Effector CD8-positive, alpha-beta T cell (primary cell): Measurements from ENCODE around the gene AFF3.
"Not testable (repeated sequence)": the region's sequence is repeated elsewhere in the genome, so short reads cannot be mapped to it uniquely, and the experiment has no call there.

Source experiments
- DNase-seq: peaks from one replicate; lab custom pipeline; 2025; lab: John Stamatoyannopoulos, UW

Gene AFF3

DNA sequence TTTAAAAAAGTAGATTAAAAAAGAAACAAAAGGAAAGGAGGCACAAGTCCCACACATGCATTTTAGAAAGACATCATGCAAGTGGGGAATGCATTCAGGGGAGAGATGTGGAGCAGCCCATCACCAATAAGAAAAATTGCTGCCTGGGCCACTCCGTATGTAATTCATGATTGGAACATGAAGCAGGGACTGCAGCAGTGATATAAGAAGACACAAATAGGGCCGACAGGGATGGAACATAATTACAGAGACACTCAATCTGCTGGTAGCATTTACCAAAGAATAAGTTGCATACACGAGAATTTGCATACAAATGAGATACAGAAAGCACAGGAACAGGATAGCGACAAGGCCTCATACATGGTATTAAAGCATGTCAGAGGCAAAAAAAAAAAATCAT, 6.5 kb upstream of the AFF3 start:
- no peak for DNase-seq

DNA sequence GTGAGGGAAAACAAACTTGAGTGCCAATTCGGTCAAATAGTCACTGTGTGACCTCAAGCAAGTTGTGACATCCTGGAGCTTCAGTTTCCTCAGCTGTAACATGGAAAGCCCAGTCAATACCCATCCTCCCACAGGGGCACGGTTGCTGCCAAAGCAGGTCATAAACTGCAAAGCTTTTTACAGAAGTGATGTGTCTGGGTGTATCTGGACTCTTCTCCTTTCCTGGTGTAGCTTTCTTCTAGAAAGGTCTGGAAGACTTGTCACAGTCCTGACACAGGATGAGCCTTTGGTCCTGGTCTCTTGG, 4.2 kb upstream of the AFF3 start:
- DNase-seq = no peak

DNA sequence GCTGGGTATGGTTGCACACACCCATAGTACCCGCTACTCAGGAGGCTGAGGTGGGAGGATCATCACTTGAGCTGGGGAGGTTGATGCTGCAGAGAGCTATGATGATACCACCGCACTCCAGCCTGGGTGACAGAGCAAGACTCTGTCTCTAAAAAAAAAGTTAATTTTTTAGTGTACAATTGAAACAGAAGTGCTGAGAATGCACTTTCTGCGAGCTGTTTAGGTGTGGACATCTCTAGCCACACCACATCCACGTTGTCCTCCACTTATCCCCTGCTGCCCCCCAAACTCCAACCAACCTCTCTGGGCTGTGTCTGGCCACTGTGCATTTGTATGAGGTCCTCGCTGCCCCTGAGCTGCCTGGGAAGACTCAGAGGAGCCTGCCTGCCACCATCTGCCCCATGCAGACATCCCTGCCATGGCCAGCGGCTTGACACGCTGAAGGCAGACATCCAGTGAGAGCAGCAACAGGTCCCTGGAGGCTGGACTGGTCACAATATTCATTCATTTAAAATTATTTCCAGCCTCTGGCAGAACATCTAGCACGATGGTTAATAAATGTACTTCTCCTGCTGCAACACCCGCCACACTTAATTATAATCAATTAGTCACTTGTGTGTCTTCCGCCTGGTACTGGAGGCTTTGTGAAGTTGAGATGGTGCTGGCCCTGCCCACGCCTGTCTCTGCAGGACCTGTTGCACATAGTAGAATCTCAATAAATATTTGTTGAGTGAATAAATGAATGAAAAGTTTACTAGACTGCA, 3.7 kb upstream of the AFF3 start:
- DNase-seq = no peak

DNA sequence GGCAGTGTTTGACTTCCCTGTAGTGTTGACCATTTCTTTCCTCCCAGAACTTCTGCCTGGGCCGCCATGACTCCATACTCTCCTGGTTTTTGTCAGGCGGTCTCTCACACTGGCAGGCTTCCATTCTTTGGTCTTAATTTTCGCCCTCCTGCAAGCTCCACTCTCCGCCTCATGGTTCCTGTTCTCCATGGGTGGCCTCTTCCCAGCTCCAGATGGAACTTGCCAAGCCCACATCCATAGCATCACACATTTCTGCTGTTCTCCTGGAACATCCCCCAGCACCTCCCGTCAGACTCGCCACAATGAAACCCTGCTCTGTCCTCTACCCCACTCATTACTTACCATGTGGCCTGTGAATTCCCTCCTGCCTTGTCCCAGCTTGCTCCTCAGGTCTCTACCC, 896 bp upstream of the AFF3 start:
- no peak for DNase-seq

DNA sequence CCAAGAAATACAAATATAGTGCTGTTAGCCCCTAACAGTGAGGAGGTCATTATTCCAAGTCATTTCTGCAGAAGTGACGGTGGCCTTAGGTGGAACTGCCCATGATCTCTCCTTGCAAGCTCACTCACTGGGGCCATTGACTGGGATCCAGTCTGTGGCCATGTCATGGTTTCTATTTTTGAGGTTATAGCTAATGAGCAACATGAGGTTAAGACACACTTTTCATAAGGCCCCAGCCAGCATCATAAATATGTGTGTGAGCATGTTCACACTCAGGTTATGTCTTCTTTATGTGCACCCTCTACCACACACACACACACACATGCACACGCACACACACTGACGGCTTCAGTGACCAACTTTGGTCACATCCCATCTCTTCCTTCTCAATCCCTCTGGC, 484 bp downstream of the AFF3 start:
- no peak for DNase-seq

DNA sequence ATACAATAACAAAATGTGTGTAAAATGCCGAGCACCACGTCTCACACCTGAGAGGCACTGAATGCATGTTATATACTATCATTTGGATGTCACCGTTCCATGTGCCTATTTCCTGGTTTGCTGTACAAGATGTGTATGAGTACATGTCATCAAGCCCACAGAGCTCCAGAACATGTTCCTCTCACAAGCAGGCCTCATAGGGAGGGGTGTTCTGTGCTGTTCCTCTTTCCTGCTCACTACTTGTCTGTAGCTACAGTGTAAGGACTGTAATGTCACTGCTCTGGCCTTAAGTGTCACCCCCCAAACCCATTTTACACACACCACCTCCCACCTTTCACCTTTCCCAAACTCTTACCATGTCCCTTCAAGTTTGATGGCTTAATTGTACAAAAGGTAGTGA, 1.8 kb downstream of the AFF3 start:
- no peak for DNase-seq

DNA sequence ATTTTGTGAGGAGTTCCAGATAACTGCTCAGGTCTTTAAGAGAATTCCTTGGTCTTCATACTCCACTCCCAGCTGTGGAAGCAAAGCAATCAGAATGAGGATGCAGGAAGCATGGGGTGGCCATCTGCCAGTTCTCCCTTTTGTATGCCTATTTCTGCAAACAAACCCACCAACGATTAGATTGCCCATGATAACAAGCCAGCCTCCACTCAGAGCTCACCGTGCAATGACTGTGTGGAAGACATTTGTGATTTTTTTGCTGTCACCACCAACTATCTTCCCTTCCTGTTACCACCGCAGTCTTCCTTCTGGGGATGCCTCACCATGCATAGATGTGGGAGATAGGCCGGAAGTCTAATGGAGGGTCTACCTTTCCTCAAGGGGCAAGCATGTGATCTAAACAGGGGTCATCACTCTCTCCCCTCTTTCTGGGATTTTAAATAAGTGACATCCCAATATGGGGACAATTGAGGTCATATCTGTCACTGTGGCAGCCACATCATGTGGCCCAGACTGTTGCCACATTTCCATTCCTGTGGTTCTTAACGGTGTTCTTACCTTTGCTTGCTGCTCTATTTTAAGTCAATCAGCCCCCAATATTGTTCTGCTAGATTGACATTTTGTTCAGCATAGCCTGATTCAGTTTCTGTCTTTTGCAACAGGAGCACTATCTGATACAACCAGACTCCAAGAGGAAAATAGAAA, 4.4 kb downstream of the AFF3 start:
- no peak for DNase-seq

DNA sequence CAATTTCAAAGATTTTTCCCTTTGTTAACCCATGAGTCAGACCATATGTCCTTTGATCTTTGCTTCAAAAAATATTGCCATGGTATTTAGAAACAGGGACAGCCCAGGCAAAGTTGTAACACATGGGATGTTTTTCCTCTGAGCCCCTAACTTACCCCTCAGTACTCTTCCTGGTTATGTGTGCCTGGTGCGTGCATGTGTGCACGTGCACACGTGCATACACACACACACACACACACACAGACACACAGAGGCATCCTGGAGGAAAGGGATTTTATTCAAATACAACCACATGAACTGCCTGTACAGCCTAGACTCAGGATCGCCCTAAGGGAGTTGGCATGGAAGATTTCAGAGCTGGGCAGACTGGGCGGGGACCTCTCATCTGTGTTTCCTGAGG, 5.1 kb downstream of the AFF3 start:
- no peak for DNase-seq

DNA sequence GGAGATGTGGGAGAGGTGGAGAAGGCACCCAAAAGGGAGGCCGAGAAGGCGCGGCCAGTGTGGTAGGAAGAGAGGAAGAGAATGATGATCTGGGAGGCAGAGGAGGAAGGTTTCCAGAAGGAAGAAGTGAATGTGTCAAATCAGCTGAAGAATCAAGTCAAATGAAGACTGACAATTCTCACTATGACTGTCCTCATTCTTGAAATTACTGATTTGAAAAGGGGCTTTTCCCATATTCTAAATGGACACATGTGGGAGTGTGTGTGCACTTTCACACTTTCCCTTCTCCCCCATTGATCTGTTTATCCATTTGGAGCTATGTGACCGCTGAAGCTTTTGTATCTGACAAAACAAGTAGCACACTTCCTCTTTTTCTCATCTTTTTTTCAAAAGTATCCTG, 6.1 kb downstream of the AFF3 start:
- no peak for DNase-seq

DNA sequence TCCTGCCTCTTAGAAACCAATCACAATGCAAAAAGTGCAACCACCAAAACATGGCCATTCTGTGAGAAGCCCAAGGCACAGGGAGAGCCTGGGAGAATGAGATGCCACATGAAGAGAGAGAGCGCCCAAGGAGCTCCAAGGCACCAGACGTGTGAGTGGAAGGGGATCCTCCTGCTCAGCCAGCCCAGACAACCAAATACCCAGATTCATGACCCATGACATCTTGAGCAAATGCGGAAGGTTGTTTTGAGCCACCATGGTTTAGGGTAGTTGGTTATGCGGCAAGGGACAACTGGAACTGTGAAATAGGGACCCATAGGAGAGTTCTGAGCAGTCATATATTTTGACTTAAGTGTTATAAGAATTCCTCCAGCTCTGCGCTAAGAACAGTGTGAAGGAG, 7.0 kb downstream of the AFF3 start:
- no peak for DNase-seq

DNA sequence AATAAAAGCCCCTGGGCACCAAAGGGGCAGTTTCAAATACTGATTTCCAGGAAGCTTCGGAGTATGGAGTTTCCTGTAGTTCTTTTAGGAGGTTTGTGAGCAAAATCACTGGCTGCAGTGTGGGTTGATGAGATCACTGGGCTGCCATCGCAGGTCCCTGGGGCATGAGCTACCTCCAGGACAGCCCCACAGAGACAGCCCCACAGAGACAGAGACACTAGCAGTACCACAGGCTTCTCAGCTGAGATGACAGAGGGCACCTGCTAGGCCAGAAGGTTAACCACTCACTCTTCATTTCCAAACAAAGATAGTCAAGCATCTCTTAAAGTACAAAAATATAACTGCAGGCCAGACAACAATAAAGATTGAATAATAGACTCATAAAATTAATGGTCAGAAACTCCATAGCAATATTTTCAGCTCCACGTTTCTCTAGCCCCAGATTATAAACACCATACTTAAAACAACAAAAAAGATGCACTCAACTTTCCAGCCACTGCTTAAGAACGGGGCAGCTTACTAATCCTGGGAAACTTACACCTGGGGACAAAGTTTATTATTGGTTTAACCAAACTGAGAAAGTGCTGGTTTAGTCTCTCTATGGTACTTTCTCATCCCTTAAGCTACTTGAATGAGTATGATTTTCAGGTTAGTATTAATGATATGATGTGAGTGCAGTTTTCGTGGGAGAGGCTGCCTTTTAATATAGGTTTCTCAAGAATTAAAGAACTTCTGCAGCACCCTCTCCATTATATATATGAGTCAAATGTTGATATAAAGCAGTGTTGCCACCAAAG, 11.6 kb downstream of the AFF3 start:
- no peak for DNase-seq

DNA sequence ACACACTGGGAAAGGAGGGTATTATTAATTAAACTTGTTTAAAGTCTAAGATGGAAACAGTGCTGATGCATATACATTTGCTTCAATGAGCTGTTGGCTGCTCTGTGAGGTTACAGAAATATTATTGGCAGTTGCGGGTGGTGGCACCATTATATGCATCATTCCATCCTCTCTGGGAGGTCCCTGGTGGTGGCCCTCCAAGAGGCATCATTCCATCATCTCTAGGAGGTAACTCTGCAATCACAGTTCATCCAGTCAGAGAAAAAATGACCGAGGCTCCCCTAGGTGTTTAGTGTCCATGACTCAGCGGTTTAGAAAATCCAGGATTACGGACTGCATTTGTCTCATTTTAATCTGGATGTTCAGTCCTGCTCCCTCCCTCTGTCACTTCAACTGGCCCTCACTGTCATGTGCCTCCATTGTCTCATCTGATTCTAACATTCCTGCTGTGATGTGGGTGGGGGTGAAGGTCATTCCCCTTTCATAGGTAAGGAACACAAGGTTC, 15.4 kb downstream of the AFF3 start:
- DNase-seq = no peak

DNA sequence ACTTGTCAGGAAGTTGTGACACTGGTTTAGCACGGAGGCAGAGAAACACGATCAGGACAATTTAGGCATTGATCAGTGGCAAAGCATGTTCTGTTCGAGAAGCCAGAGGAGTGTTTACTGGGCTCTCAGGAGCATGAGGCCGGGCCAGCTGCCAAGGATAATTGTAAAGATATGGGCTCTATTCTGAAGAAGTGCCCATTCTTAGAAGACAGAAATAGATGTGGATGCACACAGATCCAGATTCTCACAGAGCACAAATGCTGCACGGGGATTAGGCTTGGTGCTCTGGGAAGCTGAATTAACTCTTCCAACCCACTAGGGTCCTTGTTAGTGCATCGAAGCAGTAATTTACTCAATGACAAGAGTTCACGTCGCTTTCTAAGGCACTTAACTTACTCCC, 16.2 kb downstream of the AFF3 start:
- no peak for DNase-seq

DNA sequence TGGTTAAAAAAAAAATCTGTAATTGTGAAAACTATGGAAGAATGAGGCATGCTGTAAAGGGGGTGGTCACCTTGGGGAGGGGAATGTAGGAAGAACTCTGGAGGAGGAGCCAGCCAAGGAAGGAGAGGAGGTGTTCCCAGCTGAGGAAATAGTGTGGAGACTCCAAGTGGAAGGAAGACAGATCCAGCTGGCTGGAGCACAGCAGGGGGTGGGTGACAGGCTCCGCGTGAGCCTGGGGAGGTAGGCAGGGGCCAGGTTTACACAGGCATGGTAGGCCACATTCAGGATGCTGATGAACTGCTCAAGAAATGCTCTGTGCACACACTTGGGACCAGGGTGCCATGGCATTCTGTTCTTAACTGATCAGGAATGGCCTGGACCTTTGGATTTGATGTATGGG, 16.8 kb downstream of the AFF3 start:
- DNase-seq = no peak

DNA sequence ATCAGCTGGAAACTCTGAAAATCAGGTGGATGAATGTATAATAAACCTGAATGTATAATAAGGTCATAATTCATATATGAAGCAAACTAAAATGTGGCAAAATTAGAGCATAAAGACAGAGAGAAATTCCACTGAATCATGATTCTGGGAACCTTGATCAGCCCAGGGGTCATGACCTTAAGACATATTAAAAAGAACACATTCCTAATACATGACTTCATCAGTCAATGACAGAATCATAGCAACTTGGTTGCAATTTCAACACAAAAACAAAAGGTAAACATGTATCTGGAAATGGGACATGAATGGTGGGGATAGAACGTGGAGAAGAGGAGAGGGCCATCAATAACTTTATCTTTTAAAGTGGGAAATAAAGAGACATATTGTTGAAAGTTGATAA, 17.6 kb downstream of the AFF3 start:
- DNase-seq = no peak

DNA sequence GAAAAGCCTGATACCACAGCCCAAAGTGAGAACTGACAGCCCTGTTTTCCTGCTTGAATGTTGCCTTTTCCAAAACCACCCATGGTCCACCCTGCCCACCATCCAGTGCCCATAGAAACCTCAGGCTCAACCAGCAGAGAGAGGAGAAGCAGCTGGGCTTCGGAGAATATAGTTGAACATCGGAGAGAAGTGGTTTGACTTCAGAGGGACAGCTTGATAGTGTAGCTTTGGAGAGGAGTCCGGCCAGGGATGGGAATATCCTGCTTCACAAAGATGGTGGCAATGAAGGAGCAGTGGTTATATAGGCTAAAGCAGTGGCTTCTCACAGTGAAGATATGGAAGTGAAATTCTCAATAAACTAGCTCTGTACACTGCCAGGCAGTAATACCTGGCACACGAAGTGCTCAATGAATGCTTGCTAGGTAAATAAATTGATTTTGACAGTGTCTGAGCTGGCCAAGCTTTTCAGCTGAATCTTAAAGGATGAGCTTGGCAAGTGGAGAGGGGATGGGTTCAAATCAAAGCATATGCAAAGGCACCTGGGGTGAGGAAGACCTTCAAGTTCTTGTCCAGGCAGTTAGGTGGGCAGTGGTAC, 21.2 kb downstream of the AFF3 start:
- no peak for DNase-seq

DNA sequence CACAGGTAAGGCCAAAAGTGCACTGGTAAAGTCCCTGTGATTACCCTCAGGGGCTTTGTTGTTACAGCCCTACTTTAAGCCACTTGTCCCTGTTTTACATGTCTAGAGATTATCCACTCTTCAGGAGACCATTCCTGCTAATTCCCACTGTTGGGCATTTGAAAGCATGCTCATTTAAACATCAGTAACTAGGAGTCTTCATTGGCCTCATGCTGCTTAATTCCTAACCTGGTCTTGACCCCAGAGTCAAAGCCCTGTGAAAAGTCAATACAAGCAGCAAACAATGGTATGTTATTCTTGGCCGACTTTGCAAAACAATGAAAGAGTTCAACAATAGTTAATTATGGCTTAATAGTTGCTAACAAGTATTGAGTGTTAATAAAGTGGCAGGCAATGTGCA, 23.2 kb downstream of the AFF3 start:
- no peak for DNase-seq

DNA sequence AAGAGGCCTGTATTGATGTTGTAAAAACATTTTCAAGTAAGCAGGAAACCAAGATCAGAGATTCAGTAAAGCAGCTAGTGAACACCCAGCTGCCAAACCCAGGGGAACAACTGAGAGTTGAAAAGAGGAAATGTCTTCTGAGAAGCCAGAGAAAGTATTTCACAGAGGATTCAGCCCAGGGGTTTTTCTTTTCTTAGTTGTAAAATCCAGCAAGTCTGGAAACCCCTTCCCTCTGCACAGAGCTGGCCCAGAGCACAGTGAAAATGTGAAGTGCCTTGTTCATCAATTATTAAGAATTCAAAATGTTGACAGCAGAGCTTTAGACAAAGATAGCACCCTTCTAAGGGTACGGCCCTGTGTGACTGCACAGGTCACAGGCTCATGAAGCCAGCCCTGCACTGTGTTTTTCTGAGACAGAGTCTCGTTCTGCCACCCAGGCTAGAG, 28.4 kb downstream of the AFF3 start:
- DNase-seq = no peak

DNA sequence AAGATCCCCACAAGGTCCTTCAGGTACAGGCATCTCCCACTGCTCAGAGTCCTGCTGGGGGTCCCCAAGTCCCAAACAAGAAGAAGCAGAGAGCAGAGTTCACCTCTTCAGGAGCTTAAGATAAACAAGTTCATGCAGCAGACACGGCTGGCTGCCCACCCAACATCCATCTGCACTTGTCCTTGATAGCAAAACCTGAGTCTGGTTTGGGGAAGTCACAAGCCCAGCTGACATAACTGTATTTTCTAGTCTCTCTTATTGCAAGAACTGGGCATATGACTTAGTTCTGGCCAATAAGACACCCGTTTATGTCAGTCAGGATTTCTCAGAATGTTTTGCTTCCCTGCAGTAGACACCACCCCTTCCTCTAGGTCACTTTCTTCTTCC, 31.8 kb downstream of the AFF3 start:
- DNase-seq = no peak

DNA sequence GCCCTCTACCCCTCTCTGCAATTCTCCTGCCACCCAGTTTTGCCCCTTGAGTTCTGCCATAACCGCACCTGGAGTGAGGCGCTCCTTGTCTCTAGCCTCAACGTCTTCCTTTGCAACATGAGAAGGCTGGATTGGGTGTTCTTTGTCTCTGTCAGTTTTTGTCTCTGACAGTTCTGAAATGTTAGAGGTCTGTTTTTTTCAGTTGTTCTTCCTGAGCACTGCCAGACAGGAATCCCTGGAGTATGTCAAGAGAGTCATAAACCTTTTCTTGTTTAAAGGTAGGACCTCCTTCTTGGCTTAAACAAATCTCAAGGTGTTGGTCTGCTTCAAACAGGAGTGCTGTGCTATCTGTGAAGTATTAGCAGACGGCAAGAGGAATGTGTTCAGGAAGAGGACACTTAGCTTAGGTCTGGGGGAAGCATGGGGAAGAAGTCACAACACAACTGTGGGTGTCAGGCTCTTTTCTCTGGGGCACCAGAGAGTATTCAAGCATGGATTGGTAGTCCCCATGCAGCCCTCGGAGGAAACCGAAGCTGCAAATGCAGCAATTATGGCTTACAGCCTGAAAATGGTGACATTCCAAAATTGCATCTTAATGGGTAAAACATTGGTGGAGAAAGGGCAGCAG, 32.3 kb downstream of the AFF3 start:
- DNase-seq = no peak

DNA sequence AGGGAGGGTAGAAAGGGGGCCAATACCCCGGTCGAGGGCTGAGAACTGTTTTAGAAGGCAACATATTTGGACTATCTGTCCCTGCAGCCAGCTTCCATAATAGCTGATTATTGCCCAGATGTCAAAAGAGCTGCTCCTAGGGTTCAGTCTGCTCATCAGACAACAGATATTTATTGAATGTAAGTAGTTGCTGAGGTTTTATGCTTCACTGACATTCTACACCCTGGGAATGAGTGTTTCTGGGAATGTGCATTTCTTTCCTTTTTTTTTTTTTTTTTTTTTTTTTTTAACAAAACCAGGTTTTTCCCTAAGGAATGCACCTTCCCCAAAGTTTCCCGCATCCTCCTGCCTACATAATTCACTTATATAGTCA, 33.8 kb downstream of the AFF3 start:
- DNase-seq = not testable (repeated sequence)
